ENCODE data around the gene NME2.

NME2 gene

DNA sequence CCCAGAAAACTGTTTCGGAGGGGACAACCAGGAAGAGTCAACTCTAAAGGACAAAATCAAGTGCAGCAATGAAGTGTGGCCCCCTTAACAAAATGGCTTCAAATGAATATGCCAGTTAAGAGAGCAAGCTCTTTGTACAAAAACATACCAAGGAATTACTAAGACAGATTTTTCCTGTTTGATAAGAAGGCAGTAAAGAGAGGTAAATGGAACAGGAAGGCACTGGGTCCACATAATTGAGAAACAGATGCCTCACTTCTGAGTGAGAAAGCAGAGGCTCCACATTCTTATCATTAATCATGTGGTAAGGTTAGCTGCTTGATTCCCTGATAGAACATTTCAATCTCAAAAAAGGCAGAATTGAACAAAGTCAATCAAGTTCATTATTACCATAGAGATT is 48.7 kb downstream of the NME2 start:
- DNase-seq, result no peak

DNA sequence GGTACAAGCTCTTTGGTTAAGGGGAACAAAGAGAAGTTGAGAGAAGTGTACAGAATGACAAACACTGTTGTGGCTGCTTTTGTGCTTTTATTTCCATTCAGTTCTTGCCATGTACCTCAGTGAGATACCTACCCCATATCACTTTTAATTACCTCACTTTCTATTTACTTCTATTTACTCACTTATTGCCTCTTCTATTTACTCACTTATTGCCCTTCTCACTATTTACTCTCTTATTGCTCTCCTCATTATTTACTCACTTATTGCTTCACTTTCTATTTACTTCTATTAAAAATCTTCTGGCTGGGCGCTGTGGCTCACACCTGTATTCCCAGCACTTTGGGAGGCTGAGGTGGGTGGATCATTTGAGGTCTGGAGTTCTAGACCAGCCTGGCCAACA is 51.7 kb downstream of the NME2 start:
- DNase-seq, result peak in 1 of 3 experiments; percentile 6

GRCh38 chr17:51221322-51221721 is 55.1 kb downstream of the NME2 start:
- DNase-seq, result no peak
